ENCODE data around the gene NGRN.
"Not testable (repeated sequence)": the region's sequence is repeated elsewhere in the genome, so short reads cannot be mapped to it uniquely, and the experiment has no call there.

NGRN gene

DNA sequence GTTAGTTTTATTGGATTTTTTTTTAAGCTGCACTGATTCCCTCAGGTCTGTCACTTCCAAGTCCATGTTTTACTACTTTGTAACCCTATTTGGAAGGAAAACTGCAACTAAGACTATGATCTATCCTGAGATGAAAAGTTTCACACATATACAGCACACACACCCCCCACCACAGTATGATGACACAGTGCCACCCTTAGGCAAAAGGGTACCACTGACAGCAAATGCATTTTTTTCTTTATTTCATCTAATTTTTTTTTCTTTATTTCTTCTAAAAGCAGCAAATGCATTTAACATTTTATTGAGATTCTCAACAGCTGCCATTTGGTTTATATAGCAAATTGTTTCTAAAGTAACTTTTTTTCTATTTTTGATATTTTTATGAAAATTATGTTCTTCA is 21.2 kb downstream of the NGRN start:
- DNase-seq (ENCODE audit: low read depth) = no peak

DNA sequence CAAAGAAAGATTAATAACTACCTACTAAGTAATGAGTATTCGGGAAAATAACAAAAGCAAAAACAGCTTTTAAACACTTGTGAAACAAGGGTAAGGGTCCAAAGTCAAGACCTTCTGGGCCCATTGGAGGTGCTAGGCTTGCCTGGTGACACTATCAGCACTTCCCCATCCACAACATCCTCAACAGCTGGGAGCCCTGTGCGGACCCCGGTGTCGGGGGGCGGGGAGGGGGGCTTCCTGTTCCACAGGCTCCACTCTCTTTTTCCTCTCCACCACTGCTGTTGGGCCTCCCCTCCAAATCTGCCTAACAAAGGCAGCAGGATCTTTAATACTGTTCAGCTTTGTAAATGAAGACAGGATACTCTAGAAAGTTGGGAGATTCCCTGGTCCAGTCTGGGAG is 21.6 kb downstream of the NGRN start:
- no peak for DNase-seq (ENCODE audit: low read depth)

DNA sequence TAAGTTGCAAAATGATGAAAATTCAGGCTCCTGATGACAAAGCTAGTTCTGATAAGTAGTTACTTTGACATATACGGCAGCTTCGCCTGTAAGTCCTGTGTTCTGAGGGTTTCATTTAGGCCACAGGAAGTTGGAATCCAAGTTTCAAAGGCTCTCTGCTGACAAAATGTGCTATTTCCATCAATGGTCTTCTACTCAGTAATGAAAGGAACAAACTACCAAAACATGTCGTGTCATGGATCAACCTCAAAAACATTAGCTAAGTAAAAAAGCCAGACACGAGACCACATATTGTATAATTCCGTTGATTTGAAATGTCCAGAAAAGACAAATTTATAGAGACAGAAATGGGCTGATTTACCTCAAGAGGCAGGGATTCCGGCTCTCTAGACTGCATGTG is 22.5 kb downstream of the NGRN start:
- DNase-seq (ENCODE audit: low read depth) = no peak

DNA sequence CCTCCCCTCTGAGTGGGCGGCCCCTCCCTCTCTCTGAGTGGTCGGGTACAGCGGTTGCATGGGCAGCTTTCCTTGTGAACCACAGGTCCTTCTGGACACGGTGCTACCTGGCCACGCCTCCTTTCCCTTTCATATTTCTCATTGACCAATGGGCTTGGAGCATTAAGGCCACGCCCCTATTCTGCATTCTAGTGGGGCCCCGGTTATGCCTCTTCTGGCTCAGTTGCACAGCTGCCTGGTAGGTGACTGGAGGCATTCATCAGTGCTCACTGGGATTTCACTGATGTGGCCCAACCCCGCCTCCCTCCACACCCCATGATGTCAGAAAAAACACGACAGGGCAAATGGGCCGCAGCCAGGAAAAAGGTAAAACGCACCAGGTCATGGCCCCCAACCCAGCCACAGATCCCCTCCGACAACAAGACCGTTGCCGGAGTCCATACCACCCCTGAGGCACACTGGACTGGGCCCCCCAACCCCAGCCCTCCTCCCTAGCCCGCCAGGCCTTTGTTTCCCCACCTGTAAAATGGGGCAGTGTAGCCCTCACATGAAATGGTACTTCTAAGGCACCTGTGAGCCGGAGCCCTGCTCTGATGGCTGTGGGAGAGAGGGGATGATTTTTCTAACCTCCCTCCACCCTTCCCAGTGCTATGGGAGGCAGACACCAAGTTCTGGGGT is 26.3 kb downstream of the NGRN start:
- no peak for DNase-seq (ENCODE audit: low read depth)

DNA sequence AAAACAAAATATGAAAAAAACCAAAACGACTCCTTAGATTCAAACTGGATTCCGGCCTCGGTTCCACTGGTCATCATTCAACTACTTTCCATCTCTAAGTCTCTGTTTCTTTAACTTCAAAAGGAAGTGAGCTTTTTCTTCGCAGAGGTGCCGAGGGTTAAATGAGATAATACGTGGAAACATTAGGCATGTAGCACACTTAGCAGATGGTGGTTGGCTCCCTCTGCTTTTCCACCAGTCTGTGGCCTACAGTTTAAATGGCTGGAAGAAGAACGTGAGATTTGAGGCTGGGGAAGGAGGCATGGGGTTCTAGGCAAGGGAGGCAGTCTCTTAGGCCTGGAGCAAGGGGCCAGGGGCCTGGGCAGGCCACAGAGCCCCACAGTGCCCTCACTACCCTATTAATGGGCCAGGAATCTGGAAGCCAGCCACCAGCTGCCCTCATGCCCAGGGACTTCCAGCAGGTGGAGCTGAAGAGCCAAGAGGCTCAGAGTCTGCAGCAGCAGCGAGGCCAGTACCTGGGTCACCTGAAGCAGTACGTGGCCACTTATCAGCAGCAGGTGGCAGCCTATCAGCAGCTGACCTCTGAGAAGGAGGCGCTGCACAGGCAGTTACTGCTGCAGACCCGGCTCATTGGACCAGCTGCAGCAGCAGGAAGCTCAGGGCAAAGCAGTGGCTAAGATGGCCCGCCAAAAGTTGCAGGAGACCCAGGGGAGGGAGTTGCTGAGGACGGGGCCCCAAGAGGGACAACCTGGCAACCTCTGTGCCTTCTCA is 27.8 kb downstream of the NGRN start:
- DNase-seq (ENCODE audit: low read depth) = peak; percentile 51

DNA sequence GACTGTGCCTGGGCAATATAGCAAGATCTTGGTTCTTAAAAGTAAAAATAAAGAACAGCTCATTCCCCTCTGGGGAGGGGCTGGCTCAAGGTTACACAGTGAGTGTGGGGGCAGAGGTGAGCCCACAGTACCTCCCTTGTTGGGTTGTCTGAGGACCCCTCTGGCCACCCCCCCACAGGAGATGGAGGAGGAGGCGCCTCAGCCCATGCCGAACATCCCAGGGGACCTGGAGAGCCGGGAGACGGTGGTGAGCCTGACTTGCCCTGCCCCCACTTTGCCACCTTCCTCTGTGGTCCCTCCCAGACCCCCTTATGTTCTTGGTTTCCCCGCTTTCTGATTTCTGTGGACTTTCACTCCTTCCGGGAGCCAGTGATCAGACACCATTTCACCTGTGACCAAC is 28.7 kb downstream of the NGRN start:
- no peak for DNase-seq (ENCODE audit: low read depth)

DNA sequence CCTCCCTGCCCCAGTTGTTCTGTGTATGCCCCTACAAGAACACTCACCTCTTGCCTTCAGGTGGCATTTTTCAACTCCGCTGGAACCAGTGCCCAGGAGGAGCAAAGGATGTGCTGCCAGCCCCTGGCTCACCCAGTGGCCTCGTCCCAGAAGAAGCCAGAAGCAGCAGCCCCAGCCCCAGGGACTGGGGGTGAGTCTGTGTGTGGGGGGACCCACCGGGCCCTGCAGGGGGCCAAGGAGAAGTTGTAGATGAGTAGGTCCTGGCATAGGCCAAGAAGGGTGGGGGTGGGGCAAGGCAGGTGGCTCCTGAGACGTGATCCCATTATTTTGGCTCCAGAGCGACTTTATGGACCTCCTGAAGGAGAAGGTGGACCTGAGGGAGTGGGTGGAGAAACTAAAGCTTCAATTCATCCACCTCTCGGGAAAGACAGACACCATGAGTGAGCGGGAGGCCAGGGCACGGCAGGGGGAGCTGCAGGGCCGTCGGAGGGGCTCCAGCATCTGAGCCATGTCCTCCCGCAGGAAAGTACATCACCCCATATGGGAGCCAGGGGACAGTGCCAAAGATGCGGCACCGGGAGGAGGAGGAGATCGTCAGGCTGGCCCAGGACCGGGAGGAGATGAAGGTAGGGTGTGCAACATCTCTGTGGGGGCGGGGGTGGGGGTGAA is 29.3 kb downstream of the NGRN start:
- DNase-seq (ENCODE audit: low read depth) = no peak

DNA sequence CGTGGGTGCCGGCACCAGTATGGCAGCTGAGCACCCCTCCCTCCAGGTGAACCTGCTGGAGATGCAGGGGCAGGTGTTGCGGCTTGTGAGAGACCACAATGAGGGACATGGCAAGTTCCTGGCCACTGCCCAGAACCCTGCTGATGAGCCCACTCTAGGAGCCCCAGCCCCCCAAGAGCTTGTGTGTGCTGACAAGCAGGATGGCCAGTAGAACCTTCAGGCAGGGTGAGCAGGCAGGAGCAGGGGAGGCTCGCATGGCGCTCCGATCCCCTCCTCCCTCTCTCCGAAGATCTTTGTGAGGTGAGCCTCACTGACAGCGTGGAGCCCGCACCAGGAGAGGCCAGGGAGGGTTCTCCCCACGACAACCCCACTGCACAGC is 29.8 kb downstream of the NGRN start:
- no peak for DNase-seq (ENCODE audit: low read depth)

DNA sequence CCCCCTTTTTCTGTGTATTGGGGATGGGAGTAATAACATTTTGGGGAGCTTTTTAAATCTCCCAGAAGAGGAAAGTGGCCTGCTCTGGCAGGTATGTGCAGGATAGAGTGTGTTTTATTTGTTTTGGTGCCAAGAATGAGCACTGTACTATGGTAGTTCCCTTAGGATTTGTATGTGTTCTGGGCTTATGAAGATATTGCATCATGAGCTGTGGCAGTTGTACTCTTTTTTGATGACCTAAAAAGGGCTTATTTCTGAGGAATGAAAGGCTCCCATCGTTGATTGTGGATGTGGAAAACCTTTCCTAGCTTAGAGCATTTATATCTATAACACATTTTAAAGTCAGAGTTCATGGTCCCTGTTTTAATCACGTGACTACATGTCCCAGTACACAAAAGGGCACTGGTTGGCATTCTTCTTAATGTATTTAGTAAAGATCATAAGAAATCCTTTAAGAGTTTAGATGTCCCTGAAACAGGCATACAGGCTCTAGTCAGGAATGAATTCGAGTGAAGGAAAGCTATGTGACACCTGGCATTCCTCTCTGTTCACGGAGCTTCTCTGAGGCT is 30.9 kb downstream of the NGRN start:
- not testable (repeated sequence) for DNase-seq (ENCODE audit: low read depth)

DNA sequence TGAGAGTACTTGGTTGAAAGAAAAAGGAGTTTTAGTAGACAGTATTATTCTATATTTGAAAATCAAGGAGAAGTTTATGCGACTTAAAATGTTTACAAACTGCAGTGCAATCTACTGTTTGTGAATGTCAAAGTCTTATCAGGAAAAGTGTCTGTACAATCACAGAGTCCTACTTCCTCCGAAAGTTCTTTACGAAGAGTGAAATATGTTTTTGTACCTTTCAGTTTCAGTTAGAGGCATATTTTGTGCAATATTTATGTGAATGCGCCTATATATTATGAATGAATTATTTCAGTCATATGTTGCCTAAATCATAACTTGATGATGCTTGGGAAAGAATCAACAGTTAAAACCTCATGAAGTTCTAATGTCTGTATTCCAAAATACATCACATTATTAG is 31.5 kb downstream of the NGRN start:
- no peak for DNase-seq (ENCODE audit: low read depth)

DNA sequence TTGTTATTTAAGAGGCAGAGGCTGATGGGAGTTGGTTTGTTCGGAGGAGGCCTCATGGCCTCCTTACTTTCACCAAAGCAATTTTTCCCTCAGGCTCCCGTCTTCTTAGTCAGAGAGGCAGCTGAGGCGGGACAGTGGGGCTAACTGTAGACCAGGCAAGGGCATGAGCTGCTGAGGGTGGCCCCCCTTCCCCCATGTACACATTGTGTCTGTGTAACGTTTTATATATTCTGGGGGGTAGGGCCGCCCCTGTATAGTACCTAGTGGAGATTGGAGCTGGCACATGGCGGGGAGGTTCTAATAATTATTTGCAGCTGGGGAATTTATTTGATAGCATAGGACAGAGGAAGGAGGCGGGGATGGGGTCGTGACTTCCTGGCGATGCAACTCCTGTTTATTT is 35.1 kb downstream of the NGRN start:
- no peak for DNase-seq (ENCODE audit: low read depth)

DNA sequence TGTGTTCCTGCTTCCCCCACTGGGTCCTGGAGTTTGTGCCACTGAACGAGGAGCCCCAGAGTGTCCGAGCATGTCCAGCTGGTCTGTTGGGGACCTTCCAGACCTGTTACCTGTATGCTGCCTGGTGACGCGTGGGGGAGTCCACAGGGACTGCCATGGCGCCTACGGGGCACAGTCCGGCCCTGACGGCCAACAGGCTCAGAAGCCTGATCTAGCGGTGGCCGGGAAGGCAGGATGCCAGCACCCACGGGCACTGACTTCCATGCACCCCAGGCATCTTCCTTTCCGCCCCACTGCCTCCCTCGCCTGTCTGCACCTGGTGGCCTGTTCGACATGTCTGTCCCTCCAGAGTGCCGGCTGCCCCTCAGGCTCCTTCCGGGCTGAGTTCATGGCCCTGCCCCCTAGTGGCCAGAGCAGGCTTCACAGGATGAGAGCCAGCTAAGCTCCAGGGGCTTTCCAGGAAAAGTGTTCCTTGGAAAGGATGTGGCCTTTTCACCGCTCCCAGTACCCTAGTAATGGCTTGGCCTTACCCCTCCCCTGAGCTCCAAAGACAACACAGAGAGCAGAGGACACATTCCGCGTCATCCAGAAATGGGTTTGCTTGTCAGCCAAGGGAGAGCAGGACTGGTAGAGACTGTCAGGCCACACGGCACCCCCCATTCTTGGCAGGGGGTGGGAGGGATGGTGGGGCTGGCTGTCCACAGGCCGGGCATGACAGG is 35.7 kb downstream of the NGRN start:
- DNase-seq (ENCODE audit: low read depth) = peak; percentile 37

DNA sequence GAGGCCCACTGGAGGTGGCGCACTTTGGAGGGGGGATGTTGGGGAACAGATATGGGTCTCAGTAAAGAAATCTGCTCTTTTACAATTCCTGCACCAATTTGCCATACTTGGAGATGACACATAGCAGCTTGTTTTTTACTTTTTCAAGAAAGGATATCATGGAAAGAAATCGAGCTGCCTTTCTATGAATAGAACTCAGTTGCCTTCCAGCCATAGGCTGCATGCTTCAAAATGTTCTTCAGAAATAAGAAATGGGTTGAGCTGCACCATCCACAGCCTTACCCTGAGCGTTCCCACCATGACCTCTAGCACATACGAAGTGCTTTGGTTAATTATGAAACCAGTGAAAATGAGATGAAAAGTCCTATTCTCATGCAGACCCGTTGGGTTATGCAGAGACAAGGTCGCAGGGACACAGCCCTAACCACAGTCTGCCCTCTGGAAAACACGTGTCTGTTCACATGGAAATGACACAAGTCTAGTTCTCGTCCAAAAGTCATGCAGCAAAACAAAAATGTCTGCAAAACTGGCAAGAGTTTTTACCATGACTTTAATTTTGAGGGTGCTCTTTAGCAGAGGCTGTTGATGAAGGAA is 36.3 kb downstream of the NGRN start:
- no peak for DNase-seq (ENCODE audit: low read depth)

DNA sequence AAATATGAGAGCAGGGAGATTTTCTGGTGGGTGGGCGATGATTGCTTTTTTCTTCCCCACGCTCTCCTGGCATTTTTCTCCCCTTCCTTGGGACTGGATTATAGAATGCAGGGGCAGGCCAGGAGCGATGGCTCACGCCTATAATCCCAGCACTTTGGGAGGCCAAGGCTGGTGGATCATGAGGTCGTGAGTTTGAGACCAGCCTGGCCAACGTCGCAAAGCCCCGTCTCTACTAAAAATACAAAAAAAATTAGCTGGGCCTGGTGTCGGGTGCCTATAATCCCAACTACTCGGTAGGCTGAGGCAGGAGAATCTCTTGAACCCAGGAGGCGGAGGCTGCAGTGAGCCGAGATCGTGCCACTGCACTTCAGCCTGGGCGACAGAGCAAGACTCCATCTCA is 39.9 kb downstream of the NGRN start:
- DNase-seq (ENCODE audit: low read depth) = not testable (repeated sequence)

DNA sequence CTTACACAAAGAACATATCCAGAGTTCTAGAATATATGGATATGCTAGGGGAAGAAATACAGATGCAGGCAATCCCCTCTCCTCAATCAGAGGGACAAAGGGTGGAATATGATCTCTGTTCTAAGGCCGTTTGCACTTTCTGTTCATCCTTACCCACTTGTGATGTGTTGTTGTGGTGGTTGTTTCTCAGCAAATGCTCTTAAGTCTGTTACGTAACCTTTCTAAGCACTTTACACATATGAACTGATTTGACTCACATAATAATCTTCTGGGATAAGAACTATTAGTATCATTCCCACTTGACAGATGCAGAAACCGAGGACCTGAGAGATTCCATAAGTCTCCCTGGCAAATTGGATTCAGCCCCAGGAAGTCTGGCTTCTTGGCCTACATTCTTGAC is 40.5 kb downstream of the NGRN start:
- DNase-seq (ENCODE audit: low read depth) = no peak

DNA sequence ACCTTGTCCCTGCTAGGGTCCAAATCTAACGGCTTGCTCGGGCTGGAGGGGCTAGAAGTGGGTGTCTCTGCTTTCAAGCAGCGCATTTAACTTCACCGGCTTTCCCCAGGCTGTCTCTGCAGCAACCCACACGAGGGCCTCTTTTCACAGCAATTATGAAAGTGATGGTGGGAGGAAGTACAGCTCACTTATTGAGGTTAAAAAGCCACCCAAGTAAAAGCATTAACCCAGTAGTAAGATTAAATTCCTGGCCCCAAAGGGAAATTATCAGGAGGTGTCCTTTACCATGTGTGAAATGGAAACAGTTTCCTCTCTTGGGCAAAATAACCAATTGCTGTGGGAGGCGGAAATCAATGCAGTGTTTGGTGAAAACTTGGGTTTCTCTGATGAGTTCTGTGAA is 41.1 kb downstream of the NGRN start:
- peak; percentile 12 for DNase-seq (ENCODE audit: low read depth)

DNA sequence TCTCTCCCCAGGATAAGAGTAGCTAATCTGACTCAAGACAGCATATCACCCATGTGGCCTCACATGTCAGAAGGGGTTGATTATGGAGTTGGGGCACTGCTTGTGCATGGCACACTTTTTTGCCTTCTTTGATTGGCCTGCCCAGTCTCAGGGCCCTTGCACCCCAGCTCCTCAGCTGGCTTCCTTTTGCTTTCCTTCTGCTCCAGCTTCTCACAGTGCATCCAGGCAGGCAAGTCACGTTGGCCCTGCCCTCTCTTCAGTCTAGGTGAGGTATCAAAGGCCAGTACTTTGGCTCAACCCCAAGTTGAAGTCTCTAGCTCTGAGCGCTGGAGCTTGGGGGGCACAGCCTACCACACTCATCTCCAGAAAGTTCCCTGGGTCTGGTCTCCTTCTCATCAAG is 42.2 kb downstream of the NGRN start:
- DNase-seq (ENCODE audit: low read depth) = no peak

DNA sequence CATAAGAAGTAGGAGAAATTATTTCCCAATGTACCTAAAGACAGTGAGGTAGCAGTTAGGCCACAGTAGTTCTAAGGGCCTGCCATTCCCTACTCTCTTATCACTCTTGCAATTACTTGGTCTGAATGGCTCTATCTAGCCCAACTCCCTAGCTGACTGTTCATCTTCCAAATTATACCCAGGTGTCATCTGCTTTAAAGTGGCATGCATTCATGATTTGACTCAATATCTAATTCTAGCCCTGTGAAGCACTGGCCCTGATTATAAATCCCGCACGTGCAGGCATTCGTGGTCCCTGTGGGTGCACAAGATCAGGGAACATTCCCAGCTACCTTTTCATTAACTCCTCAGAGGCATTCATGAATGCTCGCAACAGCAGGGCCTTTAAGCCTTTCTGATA is 43.5 kb downstream of the NGRN start:
- no peak for DNase-seq (ENCODE audit: low read depth)

DNA sequence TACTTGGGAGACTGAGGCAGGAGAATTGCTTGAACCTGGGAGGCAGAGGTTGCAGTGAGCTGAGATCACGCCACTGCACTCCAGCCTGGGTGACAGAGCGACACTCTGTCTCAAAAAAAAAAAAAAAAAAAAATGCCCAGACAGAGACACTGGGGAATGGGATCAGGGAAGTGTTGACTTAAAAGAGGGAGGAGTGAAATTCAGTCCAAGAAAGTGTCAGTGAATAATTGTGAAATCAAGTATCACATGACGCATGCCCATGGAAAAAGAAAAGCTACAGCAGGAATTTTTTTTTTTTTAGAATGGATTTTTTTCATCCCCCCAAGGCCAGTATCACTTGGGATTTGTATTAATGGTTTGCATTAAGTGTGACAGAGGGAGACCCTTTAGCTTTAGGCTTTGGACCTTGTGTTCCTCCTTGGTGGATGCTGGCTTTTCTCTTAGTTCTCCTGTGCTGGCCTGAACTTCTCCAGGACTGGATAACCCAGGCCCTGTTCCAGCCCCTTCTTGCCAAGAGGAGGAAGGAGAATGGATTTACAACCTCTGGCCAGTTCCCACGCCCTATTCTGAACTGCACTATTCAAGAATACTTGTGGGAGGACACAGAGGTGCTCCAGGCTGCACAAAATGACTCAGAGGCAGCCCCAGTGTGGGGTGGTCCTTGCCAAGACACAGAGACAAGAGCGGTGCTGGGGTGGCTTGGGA is 50.0 kb downstream of the NGRN start:
- no peak for DNase-seq (ENCODE audit: low read depth)

DNA sequence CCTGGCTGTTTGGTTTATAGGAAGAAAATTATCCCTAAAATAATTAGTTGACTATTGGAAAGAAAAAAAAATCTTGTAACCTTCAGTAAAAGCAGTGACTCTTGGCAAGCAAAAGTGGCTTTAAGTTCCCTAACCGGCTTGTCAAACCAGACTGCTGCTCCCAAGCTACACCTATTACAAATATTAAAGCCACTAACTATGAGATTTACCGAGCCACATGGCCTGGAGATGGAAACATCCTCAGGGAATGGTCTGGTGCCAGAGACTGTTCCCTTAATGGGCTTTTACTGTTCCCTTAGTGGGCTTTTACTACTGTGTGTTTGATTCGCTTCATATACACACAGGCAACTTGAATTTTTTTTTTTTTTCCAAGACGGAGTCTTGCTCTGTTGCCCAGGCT is 50.7 kb downstream of the NGRN start:
- no peak for DNase-seq (ENCODE audit: low read depth)

DNA sequence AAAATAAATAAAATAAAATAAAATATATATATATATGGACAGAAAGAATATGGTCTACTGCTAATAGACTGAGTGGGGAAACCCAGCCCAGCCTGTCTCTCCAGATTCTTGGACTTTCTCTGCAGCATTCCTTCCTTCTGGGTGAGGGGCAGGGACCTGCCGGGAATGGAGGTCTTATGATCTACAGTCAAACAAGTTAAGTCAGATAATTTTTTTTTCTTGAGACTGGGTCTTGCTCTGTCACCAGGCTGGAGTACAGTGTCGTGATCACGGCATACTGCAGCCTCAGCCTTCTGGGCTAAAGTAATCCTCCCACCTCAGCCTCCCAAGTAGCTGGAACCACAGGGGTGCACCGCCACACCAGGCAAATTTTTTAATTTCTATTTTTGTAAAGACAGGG is 53.1 kb downstream of the NGRN start:
- DNase-seq (ENCODE audit: low read depth) = no peak

All from activated gamma-delta T cell treated with anti-CD3 and anti-CD28 coated beads, Interleukin-2, amount 50 U/mL, for 16 hours (primary cell).